Keratinocyte (primary cell): ENCODE results near the gene AHCYL2. TPM values are rescaled to one million over a fixed set of nuclear protein-coding genes. Genes with fewer than 3 reads are reported as not detected.
A peak's percentile ranks its signal among the peaks of the same experiment; 100 is the strongest.
"Not testable (repeated sequence)": the region's sequence is repeated elsewhere in the genome, so short reads cannot be mapped to it uniquely, and the experiment has no call there.

ENCODE experiments used
- DNase-seq: peaks from one replicate; pipeline ENCODE4 v3.0.0-alpha.2; 2011; ENCODE audit warnings: low read depth, missing footprints, low spot score
- FAIRE-seq: peaks from 2 replicates; lab custom pipeline; 2011; peaks lifted over from hg19 to GRCh38; lab: Jason Lieb, UNC
- H2AFZ ChIP-seq: 2 replicates; pipeline ENCODE4 v1.6.0; 2012; ENCODE audit warnings: low read length, control low read depth, inconsistent platforms; ENCODE audit not compliant: control insufficient read depth
- H3K27ac ChIP-seq: 2 replicates; pipeline ENCODE4 v1.5.1; 2011; ENCODE audit warnings: low read length; ENCODE audit not compliant: control insufficient read depth, insufficient read depth
- H3K27me3 ChIP-seq: 3 replicates; pipeline ENCODE4 v1.6.0; 2011; ENCODE audit warnings: low read length; ENCODE audit not compliant: control insufficient read depth, insufficient read depth; ENCODE audit errors: extremely low read depth
- H3K36me3 ChIP-seq, 2 experiments: 2 replicates in 1 of 2; 3 replicates in 1 of 2; pipeline ENCODE4 v1.5.1; 2011; ENCODE audit warnings: low read length in 2 of 2, mild to moderate bottlenecking in 1 of 2; ENCODE audit not compliant: control insufficient read depth in 2 of 2, insufficient read depth in 2 of 2; ENCODE audit errors: extremely low read depth in 1 of 2
- H3K4me1 ChIP-seq: 3 replicates; pipeline ENCODE4 v1.5.1; 2011; ENCODE audit warnings: low read length; ENCODE audit not compliant: control insufficient read depth, insufficient read depth; ENCODE audit errors: extremely low read depth
- H3K4me2 ChIP-seq: 3 replicates; pipeline ENCODE4 v1.6.0; 2011; ENCODE audit warnings: low read depth, low read length; ENCODE audit not compliant: control insufficient read depth, insufficient read depth; ENCODE audit errors: extremely low read depth
- H3K4me3 ChIP-seq, 3 experiments: fragments of 200-600 bp in 1 of 3; sonication (generic) in 1 of 3; 2 replicates in 2 of 3; 3 replicates in 1 of 3; pipeline ENCODE4 v1.5.1; 2011 to 2016; ENCODE audit warnings: low read length in 3 of 3, mild to moderate bottlenecking in 3 of 3, control low read depth in 2 of 3, inconsistent platforms in 1 of 3, low read depth in 1 of 3, mixed read lengths in 1 of 3, mixed run types in 1 of 3, moderate library complexity in 1 of 3; ENCODE audit not compliant: control insufficient read depth in 2 of 3, insufficient read depth in 2 of 3; ENCODE audit errors: extremely low read depth in 1 of 3
- H3K79me2 ChIP-seq: 2 replicates; pipeline ENCODE4 v1.6.0; 2012; ENCODE audit warnings: low read length; ENCODE audit not compliant: control insufficient read depth, insufficient read depth
- H3K9ac ChIP-seq: 3 replicates; pipeline ENCODE4 v1.6.0; 2011; ENCODE audit warnings: low read length; ENCODE audit not compliant: control insufficient read depth, insufficient read depth; ENCODE audit errors: extremely low read depth
- H3K9me1 ChIP-seq: 3 replicates; pipeline ENCODE4 v1.6.0; 2011; ENCODE audit warnings: low read length; ENCODE audit not compliant: control insufficient read depth, insufficient read depth; ENCODE audit errors: extremely low read depth
- H3K9me3 ChIP-seq: 2 replicates; pipeline ENCODE4 v1.5.1; 2012; ENCODE audit warnings: low read depth, low read length; ENCODE audit not compliant: control insufficient read depth
- H4K20me1 ChIP-seq: 3 replicates; pipeline ENCODE4 v1.6.0; 2011; ENCODE audit warnings: low read length; ENCODE audit not compliant: control insufficient read depth, insufficient read depth; ENCODE audit errors: extremely low read depth
- CTCF ChIP-seq, 3 experiments: IDR thresholded peaks in 1 of 3; conservative IDR thresholded peaks in 1 of 3; optimal IDR thresholded peaks in 1 of 3; 2 replicates in 2 of 3; 3 replicates in 1 of 3; pipeline versions ENCODE3 to v1.5.1; 2011; ENCODE audit warnings: low read length in 3 of 3, mild to moderate bottlenecking in 3 of 3, moderate library complexity in 2 of 3, control low read depth in 1 of 3, inconsistent platforms in 1 of 3; ENCODE audit not compliant: insufficient read depth in 2 of 3; ENCODE audit errors: extremely low read depth in 1 of 3
- EZH2 ChIP-seq: IDR thresholded peaks from one replicate; pipeline ENCODE4 v1.6.1; 2012; ENCODE audit warnings: inconsistent platforms, mild to moderate bottlenecking, low read length, moderate library complexity
- dilution Hi-C: fragments of 300-500 bp; cut with MboI; formaldehyde crosslinking; loops from one replicate; pipeline ENCODE4 v1.7.0; 2020; ENCODE audit warnings: low sequenced_read_pairs; ENCODE audit not compliant: extremely low pct_ligation_motif_present
- polyA plus RNA-seq, 5 experiments: library from polyadenylated mRNA; depleted of rRNA in 3 of 5; stranded (reverse) in 3 of 5; stranded (forward) in 1 of 5; unstranded in 1 of 5; fragments of >200 nt; gene quantifications; 1 replicate in 1 of 5; 2 replicates in 3 of 5; 3 replicates in 1 of 5; pipeline versions ENCODE4 v1.2.1 to v1.2.3, GENCODE V29; 2011 to 2012; ENCODE audit warnings: missing spikeins in 2 of 5, low read depth in 1 of 5, low replicate concordance in 1 of 5

AHCYL2 gene
- polyA plus RNA-seq, 1 donor (not counting 4 experiments of a cell fraction or from before 2014, with no cell fraction given): 32.8 TPM

GRCh38 chr7:129252128-129252527, 27.3 kb downstream of the AHCYL2 start:
- H3K4me1 ChIP-seq: no peaks in the 10 kb centered on the region
- no peaks in the 10 kb centered on the region for H3K9me1 ChIP-seq
- dilution Hi-C loops: no loop called here
- H3K9me3 ChIP-seq: no peaks in the 10 kb centered on the region
- no peak for DNase-seq
- no peaks in the 10 kb centered on the region for H3K36me3 ChIP-seq
- no peaks in the 10 kb centered on the region for H4K20me1 ChIP-seq
- H3K79me2 ChIP-seq: peaks cover 18% of the 10 kb centered on the region
- no peak overlapping the region for H3K27ac ChIP-seq
- no peak overlapping the region for H3K4me2 ChIP-seq
- H3K4me3 ChIP-seq: no peak overlapping the region
- no peak for TF ChIP-seq EZH2
- no peak for TF ChIP-seq CTCF (optimal IDR thresholded peaks at IDR 0.05 in 1 of 3, IDR thresholded peaks at IDR 0.05 in 1 of 3, conservative IDR thresholded peaks at IDR 0.05 in 1 of 3; ENCODE audit: extremely low read depth in 1 of 3, insufficient read depth in 2 of 3, low read length in 3 of 3)
- H3K27me3 ChIP-seq: no peaks in the 10 kb centered on the region
- no peak overlapping the region for H3K9ac ChIP-seq
- peak; percentile 39 for FAIRE-seq
- H2AFZ ChIP-seq: no peak overlapping the region

DNA sequence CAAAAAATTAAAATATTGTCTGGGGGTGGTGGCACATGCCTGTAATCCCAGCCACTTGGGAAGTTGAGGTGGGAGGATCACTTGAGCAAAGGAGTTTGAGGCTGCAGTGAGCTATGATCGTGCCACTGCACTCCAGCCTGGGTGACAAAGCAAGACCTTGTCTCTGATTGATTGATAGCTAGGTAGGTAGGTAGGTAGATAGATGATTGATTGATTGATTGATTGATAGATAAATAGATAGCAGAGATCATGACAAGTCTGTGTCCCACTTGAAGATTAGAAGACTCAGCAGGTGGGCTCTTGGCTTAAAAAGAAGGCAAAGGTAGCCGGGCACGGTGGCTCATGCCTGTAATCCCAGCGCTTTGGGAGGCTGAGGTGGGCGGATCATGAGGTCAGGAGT, 27.8 kb downstream of the AHCYL2 start:
- H3K9me3 ChIP-seq, H3K4me3 ChIP-seq, dilution Hi-C loops, H3K9me1 ChIP-seq, H3K9ac ChIP-seq, H2AFZ ChIP-seq, H3K4me2 ChIP-seq, DNase-seq, H3K27ac ChIP-seq, H3K27me3 ChIP-seq, H4K20me1 ChIP-seq, H3K4me1 ChIP-seq, H3K36me3 ChIP-seq, FAIRE-seq: not testable (repeated sequence)
- H3K79me2 ChIP-seq: peaks cover 20% of the 10 kb centered on the region

DNA sequence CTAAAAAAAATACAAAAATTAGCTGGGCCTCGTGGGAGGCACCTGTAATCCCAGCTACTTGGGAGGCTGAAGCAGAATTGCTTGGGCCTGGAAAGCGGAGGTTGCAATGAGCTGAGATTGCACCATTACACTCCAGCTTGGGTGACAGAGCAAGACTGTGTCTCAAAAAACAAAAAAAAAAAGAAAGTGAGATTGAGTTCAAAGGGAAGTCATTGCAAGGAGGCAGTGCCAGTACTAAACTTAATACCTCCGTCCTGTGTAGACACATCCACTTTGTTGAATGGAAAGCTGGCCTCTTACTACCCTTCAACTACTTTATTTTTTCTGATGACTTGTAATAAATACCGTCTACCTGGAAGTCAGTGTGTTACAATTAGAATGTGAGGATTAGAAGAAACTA, 31.0 kb downstream of the AHCYL2 start:
- Histone ChIP-seq H3K9me3 (no peaks in the 10 kb centered on the region), H3K4me1 (peaks cover 9% of the 10 kb centered on the region), H3K79me2 (peaks cover 15% of the 10 kb centered on the region), H3K9me1 (no peaks in the 10 kb centered on the region), H4K20me1 (no peaks in the 10 kb centered on the region), H3K4me2 (no peak overlapping the region), H2AFZ (no peak overlapping the region), H3K9ac (no peak overlapping the region), H3K27ac (no peak overlapping the region), H3K36me3 (no peaks in the 10 kb centered on the region), H3K4me3 (no peak overlapping the region), H3K27me3 (no peaks in the 10 kb centered on the region)
- FAIRE-seq: no peak
- TF ChIP-seq CTCF (optimal IDR thresholded peaks at IDR 0.05 in 1 of 3, IDR thresholded peaks at IDR 0.05 in 1 of 3, conservative IDR thresholded peaks at IDR 0.05 in 1 of 3; ENCODE audit: extremely low read depth in 1 of 3, insufficient read depth in 2 of 3, low read length in 3 of 3) (no peak), EZH2 (no peak)
- no peak for DNase-seq
- dilution Hi-C loops: no loop called here
